Mucosa of stomach (tissue), 1 donor: ENCODE results near the gene ALDH3B2.
"Not testable (repeated sequence)": the region's sequence is repeated elsewhere in the genome, so short reads cannot be mapped to it uniquely, and the experiment has no call there.

ENCODE experiments used
- H3K27me3 ChIP-seq: one replicate; pipeline ENCODE4 v1.7.0; 2013; ENCODE audit warnings: mild to moderate bottlenecking, low read length; ENCODE audit not compliant: control insufficient read depth, insufficient read depth
- H3K36me3 ChIP-seq: one replicate; pipeline ENCODE4 v1.7.0; 2013; ENCODE audit warnings: low read length; ENCODE audit not compliant: control insufficient read depth, insufficient read depth
- H3K4me1 ChIP-seq: one replicate; pipeline ENCODE4 v1.7.0; 2013; ENCODE audit warnings: mild to moderate bottlenecking, low read length; ENCODE audit not compliant: control insufficient read depth, insufficient read depth
- H3K4me3 ChIP-seq: one replicate; pipeline ENCODE4 v1.7.0; 2013; ENCODE audit warnings: low read length
- H3K9ac ChIP-seq: one replicate; pipeline ENCODE4 v1.7.0; 2013; ENCODE audit warnings: mild to moderate bottlenecking, low read length, moderate library complexity
- H3K9me3 ChIP-seq: one replicate; pipeline ENCODE4 v1.7.0; 2013; ENCODE audit warnings: mild to moderate bottlenecking, low read length, moderate library complexity; ENCODE audit not compliant: control insufficient read depth
- donor health status: Pancreatic carcinoma.

Gene ALDH3B2

DNA sequence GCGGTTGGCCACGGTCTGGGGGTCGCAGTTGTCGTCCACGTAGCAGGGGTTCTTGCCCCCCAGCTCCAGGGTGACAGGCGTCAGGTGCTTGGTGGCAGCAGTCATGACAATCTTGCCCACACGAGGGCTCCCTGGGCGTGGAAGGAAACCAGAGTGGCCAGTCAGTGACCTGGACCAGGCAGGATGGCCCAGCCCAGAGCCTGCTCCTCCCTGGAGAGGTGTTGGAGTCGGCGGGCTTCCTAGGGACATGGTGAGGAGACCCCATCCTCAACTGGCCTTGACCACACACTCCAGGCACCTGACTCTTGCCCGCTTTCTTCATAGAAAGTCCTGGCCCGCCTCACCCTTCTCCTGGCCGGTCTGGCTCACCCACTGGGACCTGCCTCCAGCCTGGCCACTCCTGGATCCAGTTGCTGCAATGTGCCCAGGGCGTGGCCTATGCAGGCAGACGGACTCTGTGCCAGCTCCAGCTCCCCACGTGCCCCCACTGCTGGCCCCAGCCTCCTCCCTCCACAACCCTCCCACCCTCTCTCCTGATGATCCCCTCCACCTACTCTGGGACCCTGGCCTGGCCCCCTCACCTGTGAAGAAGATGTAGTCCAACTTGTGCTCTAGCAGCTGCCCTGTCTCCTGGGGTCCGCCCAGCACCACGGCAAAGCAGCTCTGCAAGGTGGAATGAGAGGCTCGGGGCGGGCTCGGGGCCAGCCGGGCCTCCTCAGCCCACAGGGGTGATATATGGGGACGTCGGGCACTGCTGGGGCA is 8.7 kb downstream of the ALDH3B2 start:
- Histone ChIP-seq H3K9ac (no peak overlapping the region), H3K27me3 (peaks cover 4% of the 10 kb centered on the region), H3K4me1 (peaks cover 6% of the 10 kb centered on the region), H3K36me3 (no peaks in the 10 kb centered on the region), H3K9me3 (no peaks in the 10 kb centered on the region), H3K4me3 (no peak overlapping the region)

DNA sequence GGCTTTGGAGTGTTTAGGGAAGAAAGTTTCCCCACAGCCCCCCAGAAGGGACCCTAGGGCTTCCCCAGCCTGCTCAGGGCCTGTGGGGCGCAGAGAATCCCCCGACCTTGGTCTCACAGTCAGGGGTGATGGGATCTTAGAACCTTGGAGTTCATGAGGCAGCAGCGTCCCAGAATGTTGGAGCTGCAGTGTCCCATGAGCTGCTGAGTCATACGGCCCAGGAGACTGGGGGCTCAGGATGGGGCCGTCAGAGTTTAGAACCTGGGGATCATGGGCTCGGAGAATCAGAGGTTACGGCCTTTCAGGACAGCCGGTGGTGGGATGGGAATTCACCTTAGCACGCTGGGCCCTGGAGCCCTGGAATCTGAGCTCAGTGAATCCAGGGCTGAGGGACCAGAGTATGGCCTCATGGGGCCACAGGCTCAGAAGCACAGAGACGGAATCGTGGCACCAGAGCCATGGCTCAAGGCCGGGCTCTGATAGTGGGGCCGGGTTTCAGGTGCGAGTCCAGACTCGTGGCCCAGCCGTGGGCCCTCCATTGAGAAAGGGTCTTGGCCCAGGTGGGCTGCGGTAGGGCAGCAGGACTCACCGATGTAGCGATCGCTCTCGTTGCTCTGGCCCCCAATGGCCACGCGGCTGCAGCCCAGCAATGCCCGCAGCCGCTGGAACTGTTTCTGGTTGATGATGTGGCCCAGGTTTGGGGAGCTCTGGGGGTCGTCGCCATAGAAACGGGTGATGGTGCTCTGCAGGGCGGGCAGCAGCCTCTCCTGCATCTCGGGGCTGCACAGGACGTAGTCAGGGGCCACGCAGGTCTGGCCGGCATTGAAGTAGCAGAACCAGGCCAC is 9.5 kb downstream of the ALDH3B2 start:
- Histone ChIP-seq H3K27me3 (peaks cover 4% of the 10 kb centered on the region), H3K4me3 (no peak overlapping the region), H3K9ac (no peak overlapping the region), H3K9me3 (no peaks in the 10 kb centered on the region), H3K36me3 (no peaks in the 10 kb centered on the region), H3K4me1 (peaks cover 6% of the 10 kb centered on the region)

DNA sequence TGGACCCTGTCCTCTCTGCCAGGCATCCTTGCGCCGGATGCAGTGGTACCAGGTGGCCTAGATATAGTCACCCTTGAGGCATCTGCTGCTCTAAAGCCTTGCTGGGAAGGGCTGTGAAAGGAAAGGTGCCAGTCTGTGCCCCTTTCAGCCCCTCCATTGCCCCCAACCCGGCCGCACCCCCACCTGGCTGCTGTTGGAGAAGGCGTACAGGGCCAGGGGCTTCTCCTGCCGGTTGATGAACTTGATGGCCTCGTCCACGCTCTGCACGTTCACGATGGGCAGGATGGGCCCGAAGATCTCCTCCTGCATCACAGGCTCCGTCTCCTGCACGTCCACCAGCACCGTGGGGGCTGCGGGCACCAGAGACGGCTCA is 10.2 kb downstream of the ALDH3B2 start:
- Histone ChIP-seq H3K4me1 (peaks cover 6% of the 10 kb centered on the region), H3K9ac (no peak overlapping the region), H3K9me3 (no peaks in the 10 kb centered on the region), H3K27me3 (peaks cover 4% of the 10 kb centered on the region), H3K4me3 (no peak overlapping the region), H3K36me3 (no peaks in the 10 kb centered on the region)

DNA sequence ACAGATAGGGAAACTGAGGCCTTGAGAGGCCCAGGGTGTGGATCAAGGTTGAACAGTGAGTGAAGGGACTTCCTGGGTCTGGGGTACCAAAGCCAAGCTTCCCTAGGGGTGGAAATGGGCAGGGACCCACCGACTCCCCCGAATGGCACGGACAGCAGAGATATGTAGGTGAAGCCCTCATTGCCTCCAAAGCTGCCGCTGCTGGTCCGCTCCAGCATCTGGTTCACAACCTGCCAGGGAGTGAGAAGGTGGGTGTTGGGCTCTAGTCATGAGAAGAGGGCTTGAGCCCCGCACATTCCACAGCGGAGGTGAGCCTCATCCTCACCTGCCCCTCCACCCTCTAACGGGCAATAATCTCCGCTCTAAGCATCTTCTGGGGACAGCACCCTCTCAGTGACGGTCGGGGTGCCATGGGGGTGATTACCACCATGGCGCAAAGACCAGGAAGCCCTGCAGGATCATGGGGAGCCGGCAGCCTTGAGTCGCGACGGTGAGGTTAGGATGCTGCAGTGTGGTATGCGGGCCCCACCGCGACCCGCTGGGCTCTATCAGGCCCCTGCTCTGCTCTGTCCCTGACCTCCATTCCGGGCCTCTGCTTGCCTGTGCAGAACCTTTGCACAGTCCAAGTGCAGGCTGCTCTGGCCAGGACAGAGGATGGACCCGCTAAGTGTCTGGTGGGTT is 10.8 kb downstream of the ALDH3B2 start:
- no peaks in the 10 kb centered on the region for H3K27me3 ChIP-seq
- no peaks in the 10 kb centered on the region for H3K36me3 ChIP-seq
- no peak overlapping the region for H3K4me3 ChIP-seq
- H3K9me3 ChIP-seq: no peaks in the 10 kb centered on the region
- no peak overlapping the region for H3K9ac ChIP-seq
- peaks cover 7% of the 10 kb centered on the region for H3K4me1 ChIP-seq

DNA sequence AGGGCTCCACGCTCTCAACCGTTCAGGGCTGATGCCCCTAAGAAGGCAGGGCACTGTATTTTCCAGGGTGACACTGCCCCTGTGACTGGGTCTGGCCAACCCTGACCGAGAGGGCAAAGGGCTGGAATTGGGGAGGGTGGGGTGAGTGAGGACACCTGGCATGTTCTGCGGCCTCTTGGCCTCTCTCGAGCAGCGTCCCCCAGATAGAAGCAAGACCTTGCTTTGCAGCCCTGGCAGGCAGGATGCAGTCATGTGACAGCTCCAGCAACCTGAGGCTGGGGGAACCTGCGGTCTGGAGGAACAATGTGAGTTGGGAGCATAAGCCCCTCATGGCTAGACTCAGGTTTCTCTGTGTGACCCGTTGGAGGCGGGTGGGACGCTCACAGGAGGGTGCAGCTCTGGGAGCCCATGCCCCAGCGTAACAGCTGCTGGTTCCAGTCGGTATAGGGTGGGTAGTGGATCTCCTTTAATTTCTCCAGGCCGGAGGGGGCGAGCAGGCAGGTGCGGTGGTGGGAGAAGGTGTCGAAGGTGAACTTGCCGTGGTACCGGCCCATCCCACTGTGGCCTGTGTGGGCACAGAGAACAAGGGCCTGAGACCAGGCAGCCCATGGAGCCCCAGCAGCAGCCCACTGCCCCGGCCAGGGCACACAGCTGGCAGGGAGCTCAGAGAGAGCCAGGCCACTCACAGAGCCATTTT is 11.4 kb downstream of the ALDH3B2 start:
- Histone ChIP-seq H3K4me3 (no peak overlapping the region), H3K9me3 (no peaks in the 10 kb centered on the region), H3K4me1 (peaks cover 10% of the 10 kb centered on the region), H3K9ac (no peak overlapping the region), H3K36me3 (no peaks in the 10 kb centered on the region), H3K27me3 (no peaks in the 10 kb centered on the region)

DNA sequence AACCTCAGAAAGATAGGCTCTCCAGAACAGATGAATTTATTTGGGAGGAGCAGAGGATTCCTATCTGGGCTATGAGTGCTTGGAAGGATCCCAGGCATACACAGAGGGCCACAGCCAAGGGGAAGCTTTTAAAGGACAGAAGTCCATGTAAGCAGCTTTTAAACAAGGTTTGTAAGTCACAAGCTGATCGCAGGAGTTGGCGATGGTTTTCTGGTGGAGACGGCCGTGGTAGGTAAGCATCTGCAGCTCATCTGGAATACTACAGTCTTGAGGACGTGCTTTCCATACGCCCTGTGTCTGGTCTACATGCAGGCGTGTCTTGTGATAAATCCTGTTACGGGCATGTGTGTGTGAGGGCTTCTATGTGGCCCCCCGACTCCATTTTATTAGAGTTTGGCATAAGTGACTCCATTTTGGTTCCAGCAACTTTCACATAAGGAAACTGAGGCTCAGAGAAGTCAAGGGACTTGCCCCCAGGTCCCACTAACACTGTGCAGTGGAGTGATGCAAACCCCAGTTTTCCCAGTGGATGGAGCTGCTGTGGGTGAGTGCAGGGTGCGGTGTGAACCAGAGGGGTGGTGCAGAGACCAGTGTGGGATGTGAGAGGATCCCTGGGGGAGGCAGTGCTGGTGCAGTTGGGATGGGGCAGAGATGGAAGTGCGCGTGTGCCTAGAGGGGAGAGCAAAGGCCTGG is 12.1 kb downstream of the ALDH3B2 start:
- no peaks in the 10 kb centered on the region for H3K36me3 ChIP-seq
- H3K9me3 ChIP-seq: no peaks in the 10 kb centered on the region
- no peak overlapping the region for H3K4me3 ChIP-seq
- no peak overlapping the region for H3K9ac ChIP-seq
- H3K27me3 ChIP-seq: no peaks in the 10 kb centered on the region
- peaks cover 16% of the 10 kb centered on the region for H3K4me1 ChIP-seq

DNA sequence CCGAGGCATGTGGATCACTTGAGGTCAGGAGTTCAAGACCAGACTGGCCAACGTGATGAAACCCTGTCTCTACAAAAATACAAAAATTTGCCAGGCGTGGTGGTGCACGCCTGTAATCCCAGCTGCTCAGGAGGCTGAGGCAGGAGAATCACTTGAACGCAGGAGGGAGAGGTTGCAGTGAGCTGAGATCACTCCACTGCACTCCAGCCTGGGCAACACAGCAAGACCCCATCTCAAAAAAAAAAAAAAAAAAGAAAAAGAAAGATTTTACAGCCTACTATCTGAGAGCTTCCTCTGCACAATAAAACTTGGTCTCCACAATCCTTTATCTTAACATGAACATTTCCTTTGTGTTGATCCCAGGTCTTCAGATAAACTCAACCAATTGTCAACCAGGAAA is 13.7 kb downstream of the ALDH3B2 start:
- not testable (repeated sequence) for H3K9ac ChIP-seq, H3K9me3 ChIP-seq, H3K4me3 ChIP-seq, H3K36me3 ChIP-seq, H3K27me3 ChIP-seq
- peaks cover 18% of the 10 kb centered on the region for H3K4me1 ChIP-seq

DNA sequence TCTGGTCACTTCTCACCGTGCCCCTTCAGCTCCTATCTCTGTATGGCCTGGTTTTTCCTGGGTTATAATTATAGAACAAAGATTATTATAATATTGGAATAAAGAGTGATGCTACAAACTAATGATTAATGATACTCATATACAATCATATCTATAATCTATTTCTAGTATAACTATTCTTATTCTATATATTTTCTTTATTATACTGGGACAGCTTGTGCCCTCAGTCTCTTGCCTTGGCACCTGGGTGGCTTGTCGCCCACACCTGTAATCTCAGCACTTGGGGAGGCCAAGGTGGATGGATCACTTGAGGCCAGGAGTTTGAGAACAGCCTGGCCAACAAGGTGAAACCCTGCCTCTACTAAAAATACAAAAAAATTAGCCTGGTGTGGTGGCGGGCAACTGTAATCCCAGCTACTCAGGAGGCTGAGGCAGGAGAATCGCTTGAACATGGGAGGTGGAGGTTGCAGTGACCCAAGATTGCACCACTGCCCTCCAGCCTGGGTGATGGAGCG is 14.7 kb downstream of the ALDH3B2 start:
- H3K27me3 ChIP-seq, H3K9ac ChIP-seq, H3K4me3 ChIP-seq, H3K9me3 ChIP-seq, H3K36me3 ChIP-seq: not testable (repeated sequence)
- peaks cover 14% of the 10 kb centered on the region for H3K4me1 ChIP-seq

DNA sequence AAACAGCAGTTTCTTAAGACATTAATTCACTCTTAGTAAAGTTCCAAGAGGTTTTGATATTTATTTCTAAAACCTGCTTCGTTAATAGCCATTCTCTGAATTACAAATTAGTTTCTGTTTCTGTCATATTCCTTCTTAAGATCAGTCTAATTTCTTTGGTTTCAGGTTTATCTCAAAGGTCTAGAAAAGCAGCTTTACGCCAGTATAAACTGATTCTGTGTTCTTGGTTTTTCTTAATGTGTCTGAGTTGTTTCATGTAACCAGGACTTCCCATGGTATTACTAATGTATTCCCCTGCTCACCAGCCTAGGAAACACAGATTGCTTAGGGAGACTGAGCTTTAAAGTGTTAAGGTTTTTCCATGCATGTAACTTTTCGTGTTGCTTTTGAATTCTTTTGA is 17.1 kb downstream of the ALDH3B2 start:
- Histone ChIP-seq H3K4me3 (no peak overlapping the region), H3K9me3 (no peaks in the 10 kb centered on the region), H3K9ac (no peak overlapping the region), H3K4me1 (peaks cover 18% of the 10 kb centered on the region), H3K27me3 (no peaks in the 10 kb centered on the region), H3K36me3 (no peaks in the 10 kb centered on the region)

DNA sequence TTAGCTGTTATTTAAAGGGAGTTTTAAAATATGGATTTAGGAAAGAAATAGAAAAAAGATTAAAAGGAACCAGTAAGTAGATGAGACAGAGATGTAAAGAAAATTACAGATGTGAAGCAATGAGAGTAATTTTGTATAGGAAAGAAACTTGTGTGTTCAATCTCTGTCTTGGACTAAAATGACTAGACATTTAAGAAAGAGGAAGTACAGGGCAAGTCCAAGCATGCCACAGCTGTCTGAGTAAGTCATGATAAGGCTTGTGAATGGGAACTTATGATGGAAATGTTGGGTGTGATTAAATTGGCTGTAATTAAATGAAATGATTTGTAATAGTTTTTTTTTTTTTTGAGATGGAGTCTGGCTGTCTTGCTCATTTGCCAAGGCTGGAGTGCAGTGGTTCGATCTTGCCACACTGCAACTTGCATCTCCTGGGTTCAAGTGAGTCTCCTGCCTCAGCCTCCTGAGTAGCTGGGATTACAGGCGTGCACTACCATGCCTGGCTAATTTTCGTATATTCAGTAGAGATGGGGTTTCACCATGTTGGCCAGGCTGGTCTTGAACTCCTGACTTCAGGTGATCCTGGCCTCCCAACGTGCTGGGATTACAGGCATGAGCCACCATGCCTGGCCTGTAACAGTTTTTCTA is 18.0 kb downstream of the ALDH3B2 start:
- H3K36me3 ChIP-seq: no peaks in the 10 kb centered on the region
- no peak overlapping the region for H3K9ac ChIP-seq
- peaks cover 21% of the 10 kb centered on the region for H3K4me1 ChIP-seq
- H3K4me3 ChIP-seq: no peak overlapping the region
- H3K27me3 ChIP-seq: no peaks in the 10 kb centered on the region
- H3K9me3 ChIP-seq: no peaks in the 10 kb centered on the region

DNA sequence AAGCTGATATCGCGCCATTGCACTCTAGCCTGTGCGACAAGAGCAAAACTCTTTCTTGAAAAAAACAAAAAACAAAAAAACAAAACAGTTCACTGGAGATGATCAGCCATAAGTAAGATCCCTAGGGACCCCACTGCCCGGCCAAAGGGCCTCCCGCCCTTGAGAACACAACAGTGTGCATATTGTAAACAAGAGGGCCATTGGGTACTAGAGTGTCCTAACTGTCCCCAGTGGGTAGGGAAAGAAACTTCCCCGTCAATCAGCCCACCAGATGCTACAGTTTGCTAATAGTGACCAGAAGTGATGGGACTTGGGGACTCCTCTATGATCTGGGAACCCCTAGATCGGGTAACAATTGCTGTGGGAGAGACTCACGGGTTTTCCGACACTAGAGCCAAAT is 20.2 kb downstream of the ALDH3B2 start:
- Histone ChIP-seq H3K4me1 (peaks cover 27% of the 10 kb centered on the region), H3K4me3 (no peak overlapping the region), H3K9ac (no peak overlapping the region), H3K36me3 (no peaks in the 10 kb centered on the region), H3K27me3 (no peaks in the 10 kb centered on the region), H3K9me3 (no peaks in the 10 kb centered on the region)
